HEK293 (cell line): ENCODE results near the gene MVP.

Experiments used
- CTCF ChIA-PET: fragments of 350-600 bp; formaldehyde crosslinking; extraction: SDS; loops from one replicate; lab custom pipeline; 2021; ENCODE audit warnings: antibody characterized with exemption; lab: Yijun Ruan, JAX
- POLR2A ChIA-PET: fragments of 300-600 bp; formaldehyde crosslinking; extraction: SDS; loops from one replicate; lab custom pipeline; 2020; ENCODE audit warnings: antibody characterized with exemption, inconsistent platforms; lab: Yijun Ruan, JAX
- H3K27ac ChIP-seq: fragments of 200-500 bp; sonication (Bioruptor generic); 2 replicates; pipeline ENCODE4 v1.5.1; 2014; ENCODE audit warnings: low read depth, low read length, control low read depth, inconsistent platforms; ENCODE audit errors: extremely low read depth
- H3K36me3 ChIP-seq, 2 experiments: fragments of 200-500 bp in 1 of 2; sonication (Bioruptor generic) in 1 of 2; 1 replicate in 1 of 2; 2 replicates in 1 of 2; pipeline ENCODE4 v1.5.1; 2014 to 2017; ENCODE audit warnings: inconsistent platforms in 2 of 2, low read length in 2 of 2; ENCODE audit not compliant: control insufficient read depth in 2 of 2, insufficient read depth in 1 of 2
- H3K4me1 ChIP-seq: fragments of 200-500 bp; sonication (Bioruptor generic); 2 replicates; pipeline ENCODE4 v1.5.1; 2014; ENCODE audit warnings: mild to moderate bottlenecking, low read length, inconsistent platforms; ENCODE audit not compliant: control insufficient read depth, insufficient read depth
- H3K4me3 ChIP-seq: 2 replicates; pipeline ENCODE4 v1.5.1; 2011; ENCODE audit warnings: low read depth, mild to moderate bottlenecking, control low read depth, low read length, moderate library complexity
- H3K9me3 ChIP-seq: fragments of 200-500 bp; sonication (Bioruptor generic); 2 replicates; pipeline ENCODE4 v1.5.1; 2014; ENCODE audit warnings: low read depth, low read length, inconsistent platforms; ENCODE audit not compliant: control insufficient read depth, insufficient read depth
- ZNF37A ChIP-seq: fragments of 450-650 bp; IDR thresholded peaks from 2 replicates; pipeline ENCODE4 v1.5.1; 2018; ENCODE audit warnings: missing biosample characterization, missing genetic modification characterization
- TF ChIP-seq, protein P1 (sequence below): fragments of 450-650 bp; formaldehyde crosslinking; IDR thresholded peaks from 2 replicates; pipeline ENCODE4 v1.5.1; 2017; ENCODE audit warnings: missing biosample characterization, missing genetic modification characterization
- TF ChIP-seq, protein P2 (sequence below): fragments of 450-650 bp; formaldehyde crosslinking; IDR thresholded peaks from 2 replicates; pipeline ENCODE4 v1.5.1; 2016; ENCODE audit warnings: missing biosample characterization, missing genetic modification characterization
- TF ChIP-seq, protein P3 (sequence below): fragments of 450-650 bp; formaldehyde crosslinking; IDR thresholded peaks from 2 replicates; pipeline ENCODE4 v1.5.1; 2016; ENCODE audit warnings: missing biosample characterization, missing genetic modification characterization
- TF ChIP-seq, protein P4 (sequence below): fragments of 450-650 bp; formaldehyde crosslinking; IDR thresholded peaks from 2 replicates; pipeline ENCODE4 v1.5.1; 2016; ENCODE audit warnings: missing biosample characterization, missing genetic modification characterization
- TF ChIP-seq, protein P5 (sequence below): fragments of 450-650 bp; formaldehyde crosslinking; IDR thresholded peaks from 2 replicates; pipeline ENCODE4 v1.5.1; 2016; ENCODE audit warnings: missing biosample characterization, missing genetic modification characterization
- TF ChIP-seq, protein P6 (sequence below): fragments of 450-650 bp; formaldehyde crosslinking; IDR thresholded peaks from 2 replicates; pipeline ENCODE4 v1.5.1; 2016; ENCODE audit warnings: missing biosample characterization, missing genetic modification characterization
- TF ChIP-seq, protein P7 (sequence below): fragments of 450-650 bp; formaldehyde crosslinking; IDR thresholded peaks from 2 replicates; pipeline ENCODE4; 2016; ENCODE audit warnings: missing biosample characterization, missing genetic modification characterization
- TF ChIP-seq, protein P8 (sequence below): fragments of 450-650 bp; formaldehyde crosslinking; IDR thresholded peaks from 2 replicates; pipeline ENCODE4 v1.5.1; 2017; ENCODE audit warnings: missing biosample characterization, missing genetic modification characterization

The MVP gene

DNA sequence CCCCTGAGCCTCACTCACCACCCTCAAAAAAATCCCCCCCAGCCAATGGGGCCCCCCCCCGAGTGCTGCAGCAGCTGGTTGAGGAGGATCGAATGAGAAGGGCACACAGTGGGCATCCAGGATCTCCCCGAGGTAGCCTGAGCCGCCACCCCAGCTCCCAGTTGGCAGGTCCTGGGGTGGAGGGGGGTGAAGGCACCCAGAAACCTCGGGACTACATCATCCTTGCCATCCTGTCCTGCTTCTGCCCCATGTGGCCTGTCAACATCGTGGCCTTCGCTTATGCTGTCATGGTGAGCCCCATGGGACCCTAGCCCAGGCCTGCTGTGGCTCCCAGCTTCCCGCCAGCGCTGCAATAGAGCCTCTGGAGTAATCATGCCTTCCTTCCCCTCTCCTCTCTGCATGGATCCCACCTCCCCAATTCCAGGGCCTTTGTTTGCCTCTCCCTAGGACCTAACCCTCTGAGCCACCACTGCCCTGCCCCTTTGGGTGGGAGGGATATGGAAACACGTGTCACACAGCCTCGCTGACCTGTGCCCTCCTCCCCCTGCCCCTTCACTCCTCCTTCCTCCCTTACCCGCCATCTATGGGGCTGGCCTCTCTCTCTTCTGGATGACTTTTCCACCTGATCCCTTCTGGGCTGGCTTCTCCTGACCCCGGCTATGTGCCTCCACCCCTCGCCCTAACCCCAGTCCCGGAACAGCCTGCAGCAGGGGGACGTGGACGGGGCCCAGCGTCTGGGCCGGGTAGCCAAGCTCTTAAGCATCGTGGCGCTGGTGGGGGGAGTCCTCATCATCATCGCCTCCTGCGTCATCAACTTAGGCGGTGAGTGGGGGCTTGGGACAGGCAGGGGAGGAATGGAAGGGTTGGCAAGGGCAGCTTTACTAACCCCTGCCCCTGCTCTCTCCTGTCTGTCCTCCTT lies 6.4 kb upstream of the MVP start (continued):
- TF ChIP-seq, protein P1, sequence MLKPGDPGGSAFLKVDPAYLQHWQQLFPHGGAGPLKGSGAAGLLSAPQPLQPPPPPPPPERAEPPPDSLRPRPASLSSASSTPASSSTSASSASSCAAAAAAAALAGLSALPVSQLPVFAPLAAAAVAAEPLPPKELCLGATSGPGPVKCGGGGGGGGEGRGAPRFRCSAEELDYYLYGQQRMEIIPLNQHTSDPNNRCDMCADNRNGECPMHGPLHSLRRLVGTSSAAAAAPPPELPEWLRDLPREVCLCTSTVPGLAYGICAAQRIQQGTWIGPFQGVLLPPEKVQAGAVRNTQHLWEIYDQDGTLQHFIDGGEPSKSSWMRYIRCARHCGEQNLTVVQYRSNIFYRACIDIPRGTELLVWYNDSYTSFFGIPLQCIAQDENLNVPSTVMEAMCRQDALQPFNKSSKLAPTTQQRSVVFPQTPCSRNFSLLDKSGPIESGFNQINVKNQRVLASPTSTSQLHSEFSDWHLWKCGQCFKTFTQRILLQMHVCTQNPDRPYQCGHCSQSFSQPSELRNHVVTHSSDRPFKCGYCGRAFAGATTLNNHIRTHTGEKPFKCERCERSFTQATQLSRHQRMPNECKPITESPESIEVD (tag by site-specific recombination) = no peak
- TF ChIP-seq, protein P2, sequence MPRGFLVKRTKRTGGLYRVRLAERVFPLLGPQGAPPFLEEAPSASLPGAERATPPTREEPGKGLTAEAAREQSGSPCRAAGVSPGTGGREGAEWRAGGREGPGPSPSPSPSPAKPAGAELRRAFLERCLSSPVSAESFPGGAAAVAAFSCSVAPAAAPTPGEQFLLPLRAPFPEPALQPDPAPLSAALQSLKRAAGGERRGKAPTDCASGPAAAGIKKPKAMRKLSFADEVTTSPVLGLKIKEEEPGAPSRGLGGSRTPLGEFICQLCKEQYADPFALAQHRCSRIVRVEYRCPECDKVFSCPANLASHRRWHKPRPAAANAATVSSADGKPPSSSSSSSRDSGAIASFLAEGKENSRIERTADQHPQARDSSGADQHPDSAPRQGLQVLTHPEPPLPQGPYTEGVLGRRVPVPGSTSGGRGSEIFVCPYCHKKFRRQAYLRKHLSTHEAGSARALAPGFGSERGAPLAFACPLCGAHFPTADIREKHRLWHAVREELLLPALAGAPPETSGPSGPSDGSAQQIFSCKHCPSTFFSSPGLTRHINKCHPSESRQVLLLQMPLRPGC (tag by site-specific recombination) = no peak
- TF ChIP-seq, protein P3, sequence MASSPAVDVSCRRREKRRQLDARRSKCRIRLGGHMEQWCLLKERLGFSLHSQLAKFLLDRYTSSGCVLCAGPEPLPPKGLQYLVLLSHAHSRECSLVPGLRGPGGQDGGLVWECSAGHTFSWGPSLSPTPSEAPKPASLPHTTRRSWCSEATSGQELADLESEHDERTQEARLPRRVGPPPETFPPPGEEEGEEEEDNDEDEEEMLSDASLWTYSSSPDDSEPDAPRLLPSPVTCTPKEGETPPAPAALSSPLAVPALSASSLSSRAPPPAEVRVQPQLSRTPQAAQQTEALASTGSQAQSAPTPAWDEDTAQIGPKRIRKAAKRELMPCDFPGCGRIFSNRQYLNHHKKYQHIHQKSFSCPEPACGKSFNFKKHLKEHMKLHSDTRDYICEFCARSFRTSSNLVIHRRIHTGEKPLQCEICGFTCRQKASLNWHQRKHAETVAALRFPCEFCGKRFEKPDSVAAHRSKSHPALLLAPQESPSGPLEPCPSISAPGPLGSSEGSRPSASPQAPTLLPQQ (tag by site-specific recombination) = no peak
- no peak for TF ChIP-seq ZNF37A (tag by site-specific recombination)

DNA sequence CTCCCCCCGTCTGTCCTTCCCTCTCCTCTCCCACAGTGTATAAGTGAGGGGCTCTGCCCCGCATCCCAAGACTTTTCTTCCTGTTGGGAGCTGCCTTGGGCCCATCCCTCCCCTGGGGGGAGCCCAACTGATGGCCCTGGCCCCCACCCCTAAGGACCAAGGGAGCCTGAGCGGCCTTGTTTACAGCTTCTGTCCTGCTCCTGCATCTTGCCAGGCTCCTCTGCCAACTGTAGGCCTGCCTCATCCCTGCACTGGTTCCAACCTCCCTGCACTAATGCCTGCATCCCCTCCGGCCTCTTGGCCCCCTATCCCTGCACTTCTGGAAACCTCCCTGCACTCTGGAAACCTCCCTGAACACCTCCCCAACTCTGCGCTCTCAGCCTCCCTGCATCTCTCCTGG lies 5.7 kb upstream of the MVP start:
- Histone ChIP-seq H3K36me3 (peaks cover 21 to 31% of the 10 kb centered on the region in 2 experiments), H3K27ac (no peak overlapping the region), H3K4me3 (no peak overlapping the region), H3K9me3 (no peaks in the 10 kb centered on the region), H3K4me1 (peaks cover 17% of the 10 kb centered on the region)
- POLR2A ChIA-PET = no interaction called here
- TF ChIP-seq, protein P4, sequence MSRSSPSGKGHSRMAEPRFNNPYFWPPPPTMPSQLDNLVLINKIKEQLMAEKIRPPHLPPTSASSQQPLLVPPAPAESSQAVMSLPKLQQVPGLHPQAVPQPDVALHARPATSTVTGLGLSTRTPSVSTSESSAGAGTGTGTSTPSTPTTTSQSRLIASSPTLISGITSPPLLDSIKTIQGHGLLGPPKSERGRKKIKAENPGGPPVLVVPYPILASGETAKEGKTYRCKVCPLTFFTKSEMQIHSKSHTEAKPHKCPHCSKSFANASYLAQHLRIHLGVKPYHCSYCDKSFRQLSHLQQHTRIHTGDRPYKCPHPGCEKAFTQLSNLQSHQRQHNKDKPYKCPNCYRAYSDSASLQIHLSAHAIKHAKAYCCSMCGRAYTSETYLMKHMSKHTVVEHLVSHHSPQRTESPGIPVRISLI (tag by site-specific recombination) = no peak
- TF ChIP-seq, protein P5, sequence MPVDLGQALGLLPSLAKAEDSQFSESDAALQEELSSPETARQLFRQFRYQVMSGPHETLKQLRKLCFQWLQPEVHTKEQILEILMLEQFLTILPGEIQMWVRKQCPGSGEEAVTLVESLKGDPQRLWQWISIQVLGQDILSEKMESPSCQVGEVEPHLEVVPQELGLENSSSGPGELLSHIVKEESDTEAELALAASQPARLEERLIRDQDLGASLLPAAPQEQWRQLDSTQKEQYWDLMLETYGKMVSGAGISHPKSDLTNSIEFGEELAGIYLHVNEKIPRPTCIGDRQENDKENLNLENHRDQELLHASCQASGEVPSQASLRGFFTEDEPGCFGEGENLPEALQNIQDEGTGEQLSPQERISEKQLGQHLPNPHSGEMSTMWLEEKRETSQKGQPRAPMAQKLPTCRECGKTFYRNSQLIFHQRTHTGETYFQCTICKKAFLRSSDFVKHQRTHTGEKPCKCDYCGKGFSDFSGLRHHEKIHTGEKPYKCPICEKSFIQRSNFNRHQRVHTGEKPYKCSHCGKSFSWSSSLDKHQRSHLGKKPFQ (tag by site-specific recombination) = no peak
- TF ChIP-seq, protein P6, sequence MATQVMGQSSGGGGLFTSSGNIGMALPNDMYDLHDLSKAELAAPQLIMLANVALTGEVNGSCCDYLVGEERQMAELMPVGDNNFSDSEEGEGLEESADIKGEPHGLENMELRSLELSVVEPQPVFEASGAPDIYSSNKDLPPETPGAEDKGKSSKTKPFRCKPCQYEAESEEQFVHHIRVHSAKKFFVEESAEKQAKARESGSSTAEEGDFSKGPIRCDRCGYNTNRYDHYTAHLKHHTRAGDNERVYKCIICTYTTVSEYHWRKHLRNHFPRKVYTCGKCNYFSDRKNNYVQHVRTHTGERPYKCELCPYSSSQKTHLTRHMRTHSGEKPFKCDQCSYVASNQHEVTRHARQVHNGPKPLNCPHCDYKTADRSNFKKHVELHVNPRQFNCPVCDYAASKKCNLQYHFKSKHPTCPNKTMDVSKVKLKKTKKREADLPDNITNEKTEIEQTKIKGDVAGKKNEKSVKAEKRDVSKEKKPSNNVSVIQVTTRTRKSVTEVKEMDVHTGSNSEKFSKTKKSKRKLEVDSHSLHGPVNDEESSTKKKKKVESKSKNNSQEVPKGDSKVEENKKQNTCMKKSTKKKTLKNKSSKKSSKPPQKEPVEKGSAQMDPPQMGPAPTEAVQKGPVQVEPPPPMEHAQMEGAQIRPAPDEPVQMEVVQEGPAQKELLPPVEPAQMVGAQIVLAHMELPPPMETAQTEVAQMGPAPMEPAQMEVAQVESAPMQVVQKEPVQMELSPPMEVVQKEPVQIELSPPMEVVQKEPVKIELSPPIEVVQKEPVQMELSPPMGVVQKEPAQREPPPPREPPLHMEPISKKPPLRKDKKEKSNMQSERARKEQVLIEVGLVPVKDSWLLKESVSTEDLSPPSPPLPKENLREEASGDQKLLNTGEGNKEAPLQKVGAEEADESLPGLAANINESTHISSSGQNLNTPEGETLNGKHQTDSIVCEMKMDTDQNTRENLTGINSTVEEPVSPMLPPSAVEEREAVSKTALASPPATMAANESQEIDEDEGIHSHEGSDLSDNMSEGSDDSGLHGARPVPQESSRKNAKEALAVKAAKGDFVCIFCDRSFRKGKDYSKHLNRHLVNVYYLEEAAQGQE = no peak
- TF ChIP-seq, protein P7, sequence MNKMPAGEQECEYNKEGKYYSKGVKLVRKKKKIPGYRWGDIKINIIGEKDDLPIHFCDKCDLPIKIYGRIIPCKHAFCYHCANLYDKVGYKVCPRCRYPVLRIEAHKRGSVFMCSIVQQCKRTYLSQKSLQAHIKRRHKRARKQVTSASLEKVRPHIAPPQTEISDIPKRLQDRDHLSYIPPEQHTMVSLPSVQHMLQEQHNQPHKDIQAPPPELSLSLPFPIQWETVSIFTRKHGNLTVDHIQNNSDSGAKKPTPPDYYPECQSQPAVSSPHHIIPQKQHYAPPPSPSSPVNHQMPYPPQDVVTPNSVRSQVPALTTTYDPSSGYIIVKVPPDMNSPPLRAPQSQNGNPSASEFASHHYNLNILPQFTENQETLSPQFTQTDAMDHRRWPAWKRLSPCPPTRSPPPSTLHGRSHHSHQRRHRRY (tag by site-specific recombination) = no peak
- TF ChIP-seq, protein P8, sequence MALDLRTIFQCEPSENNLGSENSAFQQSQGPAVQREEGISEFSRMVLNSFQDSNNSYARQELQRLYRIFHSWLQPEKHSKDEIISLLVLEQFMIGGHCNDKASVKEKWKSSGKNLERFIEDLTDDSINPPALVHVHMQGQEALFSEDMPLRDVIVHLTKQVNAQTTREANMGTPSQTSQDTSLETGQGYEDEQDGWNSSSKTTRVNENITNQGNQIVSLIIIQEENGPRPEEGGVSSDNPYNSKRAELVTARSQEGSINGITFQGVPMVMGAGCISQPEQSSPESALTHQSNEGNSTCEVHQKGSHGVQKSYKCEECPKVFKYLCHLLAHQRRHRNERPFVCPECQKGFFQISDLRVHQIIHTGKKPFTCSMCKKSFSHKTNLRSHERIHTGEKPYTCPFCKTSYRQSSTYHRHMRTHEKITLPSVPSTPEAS (tag by site-specific recombination) = no peak
- CTCF ChIA-PET = interaction anchor here (1.3 kb wide), 1 partner anchor 1171 kb away, joined by 3 read pairs; no protein-coding TSS in a partner anchor
